ENCODE results near the gene TTLL1. TPM values are rescaled to one million over a fixed set of nuclear protein-coding genes. Genes with fewer than 3 reads are reported as not detected.

Gene TTLL1
- total RNA-seq, 1 experiment from 2014 or later: 4.1 TPM

DNA sequence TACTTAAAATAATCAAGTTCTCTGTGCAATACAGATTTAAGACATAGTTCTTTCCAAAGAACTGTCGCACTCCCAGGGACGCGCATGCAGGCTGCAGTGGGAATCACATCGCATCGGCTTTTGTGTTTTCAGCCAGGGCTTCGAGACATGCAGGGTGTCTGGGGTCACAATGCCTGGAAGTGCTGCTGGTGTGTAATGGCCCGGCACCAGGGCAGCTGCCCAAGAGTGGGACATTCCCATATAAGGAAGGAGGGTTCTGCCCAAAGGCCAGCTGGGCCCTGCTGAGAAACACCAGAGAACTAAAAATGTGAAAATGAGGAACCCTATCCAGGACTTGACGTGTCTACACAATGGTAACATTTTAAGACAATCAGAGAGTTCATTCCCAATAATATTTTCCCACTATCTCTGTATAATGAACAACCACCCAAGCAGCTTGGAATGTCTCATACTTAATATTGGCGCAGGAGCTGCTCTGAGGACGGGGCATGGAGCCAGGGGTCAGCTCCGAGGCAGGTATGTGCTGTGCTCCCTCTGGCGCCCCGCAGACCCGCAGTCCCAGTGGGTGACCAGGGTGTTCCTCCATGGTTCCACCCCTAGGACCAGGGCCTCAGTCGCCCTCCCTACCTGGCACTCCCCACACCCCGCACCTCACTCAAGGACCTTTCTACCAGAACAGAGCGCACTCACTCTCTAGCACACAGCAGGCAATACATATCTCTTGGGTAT, 42.7 kb upstream of the TTLL1 start:
- H3K27ac Mint-ChIP-seq (ENCODE audit: unreplicated experiment): no peak overlapping the region
- no peak overlapping the region for H3K4me3 Mint-ChIP-seq (ENCODE audit: unreplicated experiment)
- H3K36me3 Mint-ChIP-seq (ENCODE audit: insufficient read depth, unreplicated experiment): peaks cover 73% of the 10 kb centered on the region
- H3K9me3 Mint-ChIP-seq (ENCODE audit: unreplicated experiment): no peaks in the 10 kb centered on the region
- POLR2A ChIA-PET: no interaction called here
- peaks cover 1% of the 10 kb centered on the region; the same call in 1 of the 2 replicates for H3K36me3 ChIP-seq (ENCODE audit: control insufficient read depth, insufficient read depth, low read length)
- intact Hi-C loops (cut with micrococcal nuclease; ENCODE audit: unreplicated experiment): no loop called here
- no peaks in the 10 kb centered on the region for H3K27me3 ChIP-seq (replicated peaks; ENCODE audit: control insufficient read depth, insufficient read depth, low read length)
- CTCF ChIA-PET: no interaction called here
- peaks cover 18% of the 10 kb centered on the region for H3K4me1 Mint-ChIP-seq (ENCODE audit: low read depth, unreplicated experiment)
- H3K4me3 ChIP-seq (ENCODE audit: low read depth, low read length): no peak overlapping the region
- H3K4me1 ChIP-seq: peaks cover 29% of the 10 kb centered on the region
- H3K27me3 Mint-ChIP-seq (ENCODE audit: insufficient read depth, unreplicated experiment): no peaks in the 10 kb centered on the region
- no TSS peak for BruUV-seq (replicated peaks)
- DNase-seq: no peak
- TF ChIP-seq, protein P1, sequence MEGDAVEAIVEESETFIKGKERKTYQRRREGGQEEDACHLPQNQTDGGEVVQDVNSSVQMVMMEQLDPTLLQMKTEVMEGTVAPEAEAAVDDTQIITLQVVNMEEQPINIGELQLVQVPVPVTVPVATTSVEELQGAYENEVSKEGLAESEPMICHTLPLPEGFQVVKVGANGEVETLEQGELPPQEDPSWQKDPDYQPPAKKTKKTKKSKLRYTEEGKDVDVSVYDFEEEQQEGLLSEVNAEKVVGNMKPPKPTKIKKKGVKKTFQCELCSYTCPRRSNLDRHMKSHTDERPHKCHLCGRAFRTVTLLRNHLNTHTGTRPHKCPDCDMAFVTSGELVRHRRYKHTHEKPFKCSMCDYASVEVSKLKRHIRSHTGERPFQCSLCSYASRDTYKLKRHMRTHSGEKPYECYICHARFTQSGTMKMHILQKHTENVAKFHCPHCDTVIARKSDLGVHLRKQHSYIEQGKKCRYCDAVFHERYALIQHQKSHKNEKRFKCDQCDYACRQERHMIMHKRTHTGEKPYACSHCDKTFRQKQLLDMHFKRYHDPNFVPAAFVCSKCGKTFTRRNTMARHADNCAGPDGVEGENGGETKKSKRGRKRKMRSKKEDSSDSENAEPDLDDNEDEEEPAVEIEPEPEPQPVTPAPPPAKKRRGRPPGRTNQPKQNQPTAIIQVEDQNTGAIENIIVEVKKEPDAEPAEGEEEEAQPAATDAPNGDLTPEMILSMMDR (IDR thresholded peaks at IDR 0.05; ENCODE audit: insufficient read depth in 1 of 2, low read depth in 1 of 2, low read length in 1 of 2, severe bottlenecking in 1 of 2, unreplicated experiment in 1 of 2): no peak
- no peaks in the 10 kb centered on the region for H3K9me3 ChIP-seq

DNA sequence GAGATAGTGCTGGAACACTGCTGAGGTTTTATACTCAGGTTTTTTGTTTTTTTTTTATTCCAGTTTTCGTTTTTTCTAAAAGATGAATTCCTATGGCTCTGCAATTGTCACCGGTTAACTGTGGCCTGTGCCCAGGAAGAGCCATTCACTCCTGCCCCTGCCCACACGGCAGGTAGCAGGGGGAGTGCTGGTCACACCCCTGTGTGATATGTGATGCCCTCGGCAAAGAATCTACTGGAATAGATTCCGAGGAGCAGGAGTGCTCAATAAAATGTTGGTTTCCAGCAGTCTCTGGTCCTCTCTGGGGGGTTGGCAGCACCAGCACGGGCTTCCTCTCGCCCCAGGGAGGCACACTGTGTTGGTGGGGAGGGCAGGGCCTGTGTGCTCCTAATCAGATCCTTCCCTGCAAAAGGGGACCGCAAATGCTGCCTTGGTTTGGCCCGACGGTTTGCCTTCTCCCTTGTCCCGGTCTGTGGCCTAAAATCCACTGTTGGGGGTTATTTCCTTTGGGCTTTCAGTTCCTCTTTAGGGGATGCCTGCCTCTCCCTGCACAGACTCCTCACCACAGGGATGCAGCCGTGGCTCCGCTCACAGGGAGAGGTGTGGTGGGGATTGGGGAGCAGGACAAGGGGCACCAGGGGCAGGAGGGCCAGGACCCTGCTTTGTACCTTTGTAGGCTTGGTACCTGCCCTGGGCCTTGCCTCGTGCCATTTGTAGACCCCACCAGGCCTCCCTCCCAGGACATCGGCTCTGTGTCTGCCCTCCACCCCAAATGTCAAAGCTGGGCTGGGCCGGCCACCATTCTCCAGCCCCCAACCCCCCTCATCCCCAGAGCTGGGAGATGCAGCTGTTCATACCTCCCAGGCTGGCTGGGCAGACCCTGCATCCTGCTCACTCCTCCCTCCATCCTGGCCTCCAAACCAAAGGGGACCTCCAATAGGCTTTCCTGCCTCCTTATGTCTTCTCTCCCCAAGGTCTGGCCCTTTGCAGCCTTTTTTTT, 40.5 kb upstream of the TTLL1 start:
- ChIA-PET CTCF (no interaction called here), POLR2A (no interaction called here)
- TF ChIP-seq, protein P1 (IDR thresholded peaks at IDR 0.05; ENCODE audit: insufficient read depth in 1 of 2, low read depth in 1 of 2, low read length in 1 of 2, severe bottlenecking in 1 of 2, unreplicated experiment in 1 of 2): no peak
- Histone ChIP-seq H3K36me3 (ENCODE audit: control insufficient read depth, insufficient read depth, low read length) (0 out of 2 replicates have a peak, but pooled peaks cover 1% of the 10 kb centered on the region), H3K9me3 (no peaks in the 10 kb centered on the region), H3K4me3 (ENCODE audit: low read depth, low read length) (no peak overlapping the region), H3K4me1 (peaks cover 50% of the 10 kb centered on the region), H3K27me3 (replicated peaks; ENCODE audit: control insufficient read depth, insufficient read depth, low read length) (no peaks in the 10 kb centered on the region)
- Mint-ChIP-seq H3K9me3 (ENCODE audit: unreplicated experiment) (no peaks in the 10 kb centered on the region), H3K4me3 (ENCODE audit: unreplicated experiment) (no peak overlapping the region), H3K27ac (ENCODE audit: unreplicated experiment) (peak overlapping the region; percentile 50), H3K27me3 (ENCODE audit: insufficient read depth, unreplicated experiment) (no peaks in the 10 kb centered on the region), H3K36me3 (ENCODE audit: insufficient read depth, unreplicated experiment) (peaks cover 66% of the 10 kb centered on the region), H3K4me1 (ENCODE audit: low read depth, unreplicated experiment) (peaks cover 29% of the 10 kb centered on the region)
- BruUV-seq (replicated peaks): no TSS peak
- intact Hi-C loops (cut with micrococcal nuclease; ENCODE audit: unreplicated experiment): no loop called here
- no peak for DNase-seq

DNA sequence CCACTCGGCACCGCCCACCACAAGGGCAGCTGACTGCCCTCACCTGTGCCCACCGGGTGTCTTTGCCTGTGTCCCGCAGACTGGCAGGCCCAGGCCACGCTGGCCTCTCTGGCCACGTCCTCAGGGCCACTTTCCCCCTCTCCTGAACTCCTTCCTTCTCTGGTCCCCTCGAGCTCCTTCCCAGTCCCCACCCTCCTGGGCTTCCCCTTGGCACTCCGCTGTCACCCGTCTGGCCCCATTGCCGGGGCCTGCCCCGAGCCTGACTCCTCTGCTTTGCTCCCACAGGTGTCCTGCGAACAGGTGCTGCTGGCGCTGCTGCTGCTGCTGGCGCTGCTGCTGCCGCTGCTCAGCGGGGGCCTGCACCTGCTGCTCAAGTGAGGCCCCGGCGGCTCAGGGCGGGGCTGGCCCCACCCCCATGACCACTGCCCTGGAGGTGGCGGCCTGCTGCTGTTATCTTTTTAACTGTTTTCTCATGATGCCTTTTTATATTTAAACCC, 39.8 kb upstream of the TTLL1 start:
- Mint-ChIP-seq H3K36me3 (ENCODE audit: insufficient read depth, unreplicated experiment) (peaks cover 65% of the 10 kb centered on the region), H3K27me3 (ENCODE audit: insufficient read depth, unreplicated experiment) (no peaks in the 10 kb centered on the region), H3K4me3 (ENCODE audit: unreplicated experiment) (peak overlapping the region; percentile 30), H3K9me3 (ENCODE audit: unreplicated experiment) (no peaks in the 10 kb centered on the region), H3K27ac (ENCODE audit: unreplicated experiment) (peak overlapping the region; percentile 50), H3K4me1 (ENCODE audit: low read depth, unreplicated experiment) (peaks cover 29% of the 10 kb centered on the region)
- POLR2A ChIA-PET: no interaction called here
- Histone ChIP-seq H3K36me3 (ENCODE audit: control insufficient read depth, insufficient read depth, low read length) (no peaks in the 10 kb centered on the region), H3K27me3 (replicated peaks; ENCODE audit: control insufficient read depth, insufficient read depth, low read length) (no peaks in the 10 kb centered on the region), H3K9me3 (no peaks in the 10 kb centered on the region), H3K4me1 (peaks cover 50% of the 10 kb centered on the region), H3K4me3 (ENCODE audit: low read depth, low read length) (no peak overlapping the region)
- intact Hi-C loops (cut with micrococcal nuclease; ENCODE audit: unreplicated experiment): no loop called here
- no TSS peak for BruUV-seq (replicated peaks)
- TF ChIP-seq, protein P1 (IDR thresholded peaks at IDR 0.05; ENCODE audit: insufficient read depth in 1 of 2, low read depth in 1 of 2, low read length in 1 of 2, severe bottlenecking in 1 of 2, unreplicated experiment in 1 of 2): no peak
- peak; percentile 63 to 73 for DNase-seq
- CTCF ChIA-PET: no interaction called here

All from Caco-2 (cell line).